Measurements from ENCODE around the gene NAA10. TPM values are rescaled to one million over a fixed set of nuclear protein-coding genes. Genes with fewer than 3 reads are reported as not detected.
A peak's percentile ranks its signal among the peaks of the same experiment; 100 is the strongest.

The NAA10 gene
- total RNA-seq, 4 donors from 2014 or later = 29.9 to 57.2 (median 47.4) TPM

- peak; percentile 55 for TF ChIP-seq POLR2A (IDR thresholded peaks at IDR 0.05)
- TF ChIP-seq CTCF (IDR thresholded peaks at IDR 0.05) = no peak
- no peaks in the 10 kb centered on the region for H3K9me3 ChIP-seq
- intact Hi-C loops (cut with DNase I; ENCODE audit: low total_unique reads) = no loop called here
- no peaks in the 10 kb centered on the region for H3K27me3 ChIP-seq
- DNase-seq = no peak
- in situ Hi-C loops (cut with MboI; ENCODE audit: low pct_ligation_motif_present in 1 of 4, low pct_unique_long_range_greater_than_20kb in 1 of 4, low sequenced_read_pairs in 3 of 4) = loop anchor here in 1 of 4 donors (25.0 kb wide), 2 partner anchors 139 to 964 kb away; partner anchors contain the start of genes IDH3G, SRPK3 and SSR4
- H3K36me3 ChIP-seq = no peaks in the 10 kb centered on the region
- peaks cover 7 to 39% (median 19%) of the 10 kb centered on the region in 4 donors for H3K4me1 ChIP-seq
- 34% methylated on average over 3 of the region's 4 CpGs; no CpG with 5 or more reads in 1 of the 2 donors for WGBS, 2 donors (ENCODE audit: low coverage in 1 of 2)
- peak overlapping the region; percentile 96 to 99 (median 98) for H3K27ac ChIP-seq
- peak overlapping the region; percentile 10 to 63 (median 53) for H3K4me3 ChIP-seq
These were observed 8.3 kb downstream of the NAA10 start for GRCh38 chrX:153926552-153926857.

GRCh38 chrX:153925739-153926551, 8.9 kb downstream of the NAA10 start, which contains the start of gene ARHGAP4:
Gene ARHGAP4, minus strand, starts transcription at chrX:153926264. Its CDS starts 62 bp downstream, at chrX:153926202.
- in situ Hi-C loops (cut with MboI; ENCODE audit: low pct_ligation_motif_present in 1 of 4, low pct_unique_long_range_greater_than_20kb in 1 of 4, low sequenced_read_pairs in 3 of 4) (loop anchor here in 1 of 4 donors (25.0 kb wide), 2 partner anchors 139 to 964 kb away; partner anchors contain the start of genes IDH3G, SRPK3 and SSR4), intact Hi-C loops (cut with DNase I; ENCODE audit: low total_unique reads) (no loop called here)
- TF ChIP-seq POLR2A (IDR thresholded peaks at IDR 0.05) (no peak), EP300 (IDR thresholded peaks at IDR 0.05; ENCODE audit: low read depth) (no peak), CTCF (IDR thresholded peaks at IDR 0.05) (no peak), POLR2AphosphoS5 (IDR thresholded peaks at IDR 0.05) (no peak)
- peaks cover 7 to 45% (median 19%) of the 10 kb centered on the region in 4 donors for H3K4me1 ChIP-seq
- H3K27me3 ChIP-seq = no peaks in the 10 kb centered on the region
- WGBS, 2 donors (ENCODE audit: low coverage in 1 of 2) = 59% methylated on average over 45 of the region's 59 CpGs; no CpG with 5 or more reads in 1 of the 2 donors
- no peaks in the 10 kb centered on the region for H3K36me3 ChIP-seq
- no peaks in the 10 kb centered on the region for H3K9me3 ChIP-seq
- H3K4me3 ChIP-seq = peak within 1 kb of the TSS; percentile 10 to 63 (median 53)
- H3K27ac ChIP-seq = peak within 1 kb of the TSS; percentile 96 to 99 (median 98)
- no peak for DNase-seq

DNA sequence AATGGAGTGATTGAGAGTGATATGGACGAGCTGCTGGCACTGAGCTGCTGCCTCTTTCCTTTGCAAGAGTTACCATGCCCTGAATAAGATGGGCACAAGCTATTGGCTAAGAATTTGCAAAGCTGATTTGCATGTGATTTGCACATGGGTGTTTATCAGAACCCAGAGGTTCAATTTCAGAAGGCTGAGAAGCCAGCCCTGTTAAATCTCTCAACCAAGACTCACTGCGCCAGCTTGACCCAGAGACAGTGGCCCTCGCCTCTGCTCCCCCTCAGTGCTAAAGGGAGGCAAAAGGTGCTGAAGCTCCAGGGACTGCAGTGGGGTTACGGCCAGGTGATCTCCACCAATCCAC, 9.5 kb downstream of the NAA10 start:
- H3K27ac ChIP-seq = peak overlapping the region; percentile 96 to 99 (median 98)
- H3K27me3 ChIP-seq = no peaks in the 10 kb centered on the region
- WGBS, 2 donors (ENCODE audit: low coverage in 1 of 2) = 75% methylated on average over 4 of the region's 4 CpGs; no CpG with 5 or more reads in 1 of the 2 donors
- H3K4me1 ChIP-seq = peaks cover 7 to 46% (median 19%) of the 10 kb centered on the region in 4 donors
- no peak for DNase-seq
- in situ Hi-C loops (cut with MboI; ENCODE audit: low pct_ligation_motif_present in 1 of 4, low pct_unique_long_range_greater_than_20kb in 1 of 4, low sequenced_read_pairs in 3 of 4) = loop anchor here in 1 of 4 donors (25.0 kb wide), 2 partner anchors 138 to 963 kb away; partner anchors contain the start of genes IDH3G, SRPK3 and SSR4
- peak overlapping the region in 3 of 4 donors; percentile 53 to 63 (median 53) for H3K4me3 ChIP-seq
- intact Hi-C loops (cut with DNase I; ENCODE audit: low total_unique reads) = no loop called here
- H3K36me3 ChIP-seq = no peaks in the 10 kb centered on the region
- no peaks in the 10 kb centered on the region for H3K9me3 ChIP-seq
- TF ChIP-seq POLR2AphosphoS5 (IDR thresholded peaks at IDR 0.05) (no peak), POLR2A (IDR thresholded peaks at IDR 0.05) (no peak), EP300 (IDR thresholded peaks at IDR 0.05; ENCODE audit: low read depth) (no peak), CTCF (IDR thresholded peaks at IDR 0.05) (no peak)

DNA sequence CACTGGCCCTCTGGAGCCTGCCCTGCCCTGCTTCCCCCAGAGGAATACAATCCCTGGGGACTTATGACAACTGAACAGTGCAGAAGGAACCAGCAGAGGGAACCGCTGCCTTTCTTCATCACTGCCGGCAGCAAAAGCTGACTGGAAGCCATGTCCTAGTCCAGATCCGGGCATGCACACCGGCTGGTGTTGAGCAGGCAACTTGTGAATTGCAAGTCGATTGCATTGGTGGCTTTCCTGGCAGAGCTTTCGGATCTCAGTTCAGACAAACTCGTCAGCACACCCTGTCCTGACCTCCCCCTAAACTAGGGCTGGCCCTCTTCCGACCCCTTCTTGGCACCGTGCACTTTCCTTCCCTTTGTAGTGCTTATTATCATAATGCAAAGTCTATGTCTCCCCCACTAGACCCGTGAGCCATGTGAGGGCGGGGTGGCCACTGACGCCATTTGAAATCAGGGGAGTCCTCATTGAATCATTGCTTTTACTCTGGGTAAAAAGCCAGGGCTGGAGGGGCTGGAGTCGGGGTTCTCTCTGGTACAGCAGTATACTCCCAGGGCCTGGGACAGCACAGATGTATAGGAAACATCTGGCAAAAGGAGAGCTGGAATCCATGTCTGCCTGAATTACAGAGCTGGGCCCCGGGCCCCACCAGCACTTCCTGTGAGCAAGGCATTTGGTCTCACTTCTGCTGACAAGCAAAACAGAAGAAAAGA, 10.5 kb downstream of the NAA10 start:
- TF ChIP-seq CTCF (IDR thresholded peaks at IDR 0.05) (peak in 2 of 5 experiments; percentile 22 to 26), POLR2A (IDR thresholded peaks at IDR 0.05) (no peak)
- peak; percentile 45 for DNase-seq
- Histone ChIP-seq H3K4me1 (peaks cover 7 to 44% (median 17%) of the 10 kb centered on the region in 4 donors), H3K36me3 (no peaks in the 10 kb centered on the region), H3K27me3 (no peaks in the 10 kb centered on the region), H3K27ac (peak overlapping the region; percentile 96 to 99 (median 98)), H3K4me3 (peak overlapping the region in 1 of 4 donors; percentile 63), H3K9me3 (no peaks in the 10 kb centered on the region)
- WGBS, 2 donors (ENCODE audit: low coverage in 1 of 2) = 39% methylated on average over 14 of the region's 14 CpGs; no CpG with 5 or more reads in 1 of the 2 donors
- in situ Hi-C loops (cut with MboI; ENCODE audit: low pct_ligation_motif_present in 1 of 4, low pct_unique_long_range_greater_than_20kb in 1 of 4, low sequenced_read_pairs in 3 of 4) (loop anchor here in 1 of 4 donors (25.0 kb wide), 1 partner anchor 112 kb away; no protein-coding TSS in a partner anchor), intact Hi-C loops (cut with DNase I; ENCODE audit: low total_unique reads) (no loop called here)
